NCI-H1694 treated with DMSO at 0.1 percent for 48 hours (cell line): ENCODE results near the gene APH1B.
"Not testable (repeated sequence)": the region's sequence is repeated elsewhere in the genome, so short reads cannot be mapped to it uniquely, and the experiment has no call there.

ENCODE experiments used
- DNase-seq: peaks from one replicate; lab custom pipeline; 2025; lab: John Stamatoyannopoulos, UW

The APH1B gene

GRCh38 chr15:63332367-63333124 lies 55.1 kb downstream of the APH1B start:
- no peak for DNase-seq

GRCh38 chr15:63334821-63335220 lies 57.4 kb downstream of the APH1B start:
- DNase-seq, result no peak

- no peak for DNase-seq
Measured at GRCh38 chr15:63335543-63336240, 58.3 kb downstream of the APH1B start.

GRCh38 chr15:63337046-63337445 lies 59.6 kb downstream of the APH1B start:
- DNase-seq, result no peak

- DNase-seq, result no peak
Measured at GRCh38 chr15:63338170-63338569, 60.8 kb downstream of the APH1B start.

- DNase-seq, result no peak
Measured at GRCh38 chr15:63339006-63339766, 61.8 kb downstream of the APH1B start.

- DNase-seq, result no peak
Measured at GRCh38 chr15:63339836-63340235, 62.4 kb downstream of the APH1B start.

GRCh38 chr15:63340353-63340752 lies 62.9 kb downstream of the APH1B start:
- no peak for DNase-seq

- no peak for DNase-seq
Measured at GRCh38 chr15:63340878-63341277, 63.5 kb downstream of the APH1B start.

- no peak for DNase-seq
Measured at GRCh38 chr15:63341898-63342297, 64.5 kb downstream of the APH1B start.

GRCh38 chr15:63342996-63343562 lies 65.7 kb downstream of the APH1B start:
- DNase-seq, result not testable (repeated sequence)

- DNase-seq, result no peak
Measured at GRCh38 chr15:63344731-63345390, 67.5 kb downstream of the APH1B start.

GRCh38 chr15:63345391-63345752 lies 68.0 kb downstream of the APH1B start:
- no peak for DNase-seq

GRCh38 chr15:63347074-63347857 lies 69.9 kb downstream of the APH1B start:
- no peak for DNase-seq

GRCh38 chr15:63348392-63348791 lies 71.0 kb downstream of the APH1B start:
- peak; percentile 47 for DNase-seq

GRCh38 chr15:63349156-63349555 lies 71.8 kb downstream of the APH1B start:
- no peak for DNase-seq

- DNase-seq, result no peak
Measured at GRCh38 chr15:63349621-63350020, 72.2 kb downstream of the APH1B start.

GRCh38 chr15:63350178-63350621 lies 72.8 kb downstream of the APH1B start:
- DNase-seq, result no peak

- no peak for DNase-seq
Measured at GRCh38 chr15:63351170-63351569, 73.8 kb downstream of the APH1B start.

- DNase-seq, result no peak
Measured at GRCh38 chr15:63352808-63353207, 75.4 kb downstream of the APH1B start.

- no peak for DNase-seq
Measured at GRCh38 chr15:63353261-63353660, 75.9 kb downstream of the APH1B start.
